C4-2B (cell line): Measurements from ENCODE around the gene EIF2B2.

Source experiments
- ZFX ChIP-seq: fragments of 450-650 bp; IDR thresholded peaks from 2 replicates; pipeline ENCODE4 v1.6.1; 2017
- TF ChIP-seq, protein P1 (sequence below): fragments of 450-650 bp; conservative IDR thresholded peaks from 2 replicates; pipeline ENCODE4 v1.5.1; 2017; ENCODE audit warnings: mild to moderate bottlenecking

DNA sequence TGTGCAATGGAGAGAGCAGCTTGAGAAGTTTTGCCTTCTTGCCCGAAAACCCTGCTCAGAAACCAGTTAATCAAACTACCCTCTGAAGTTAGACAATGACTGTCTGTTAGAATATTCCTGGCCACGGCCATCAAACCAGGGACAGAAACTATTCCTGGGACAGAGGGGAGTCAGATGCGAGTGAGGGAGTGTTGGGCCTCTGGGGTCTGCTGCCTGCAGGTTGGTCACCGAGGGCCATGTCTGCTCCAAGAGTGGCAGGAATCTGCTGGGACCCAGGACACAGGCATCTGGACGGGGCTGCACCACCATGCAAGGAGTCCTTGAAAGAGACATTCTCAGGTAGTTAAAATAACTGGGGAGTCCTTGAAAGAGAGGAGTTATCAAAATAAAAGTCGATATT is 16.9 kb upstream of the EIF2B2 start:
- TF ChIP-seq, protein P1, sequence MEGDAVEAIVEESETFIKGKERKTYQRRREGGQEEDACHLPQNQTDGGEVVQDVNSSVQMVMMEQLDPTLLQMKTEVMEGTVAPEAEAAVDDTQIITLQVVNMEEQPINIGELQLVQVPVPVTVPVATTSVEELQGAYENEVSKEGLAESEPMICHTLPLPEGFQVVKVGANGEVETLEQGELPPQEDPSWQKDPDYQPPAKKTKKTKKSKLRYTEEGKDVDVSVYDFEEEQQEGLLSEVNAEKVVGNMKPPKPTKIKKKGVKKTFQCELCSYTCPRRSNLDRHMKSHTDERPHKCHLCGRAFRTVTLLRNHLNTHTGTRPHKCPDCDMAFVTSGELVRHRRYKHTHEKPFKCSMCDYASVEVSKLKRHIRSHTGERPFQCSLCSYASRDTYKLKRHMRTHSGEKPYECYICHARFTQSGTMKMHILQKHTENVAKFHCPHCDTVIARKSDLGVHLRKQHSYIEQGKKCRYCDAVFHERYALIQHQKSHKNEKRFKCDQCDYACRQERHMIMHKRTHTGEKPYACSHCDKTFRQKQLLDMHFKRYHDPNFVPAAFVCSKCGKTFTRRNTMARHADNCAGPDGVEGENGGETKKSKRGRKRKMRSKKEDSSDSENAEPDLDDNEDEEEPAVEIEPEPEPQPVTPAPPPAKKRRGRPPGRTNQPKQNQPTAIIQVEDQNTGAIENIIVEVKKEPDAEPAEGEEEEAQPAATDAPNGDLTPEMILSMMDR, result no peak
- TF ChIP-seq ZFX, result no peak
